Activated CD4-positive, alpha-beta T cell treated with anti-CD3 and anti-CD28 coated beads, Interleukin-2, Interleukin-4, amounts not matched to agents 100 ng/mL and 50 ng/mL, durations not matched to agents 16 hours and 8 hours (primary cell): ENCODE results near the gene FBXL7.

Experiments
- DNase-seq: peaks from one replicate; pipeline ENCODE4 v3.0.0-alpha.2; 2020; ENCODE audit warnings: low spot score

Gene FBXL7

DNA sequence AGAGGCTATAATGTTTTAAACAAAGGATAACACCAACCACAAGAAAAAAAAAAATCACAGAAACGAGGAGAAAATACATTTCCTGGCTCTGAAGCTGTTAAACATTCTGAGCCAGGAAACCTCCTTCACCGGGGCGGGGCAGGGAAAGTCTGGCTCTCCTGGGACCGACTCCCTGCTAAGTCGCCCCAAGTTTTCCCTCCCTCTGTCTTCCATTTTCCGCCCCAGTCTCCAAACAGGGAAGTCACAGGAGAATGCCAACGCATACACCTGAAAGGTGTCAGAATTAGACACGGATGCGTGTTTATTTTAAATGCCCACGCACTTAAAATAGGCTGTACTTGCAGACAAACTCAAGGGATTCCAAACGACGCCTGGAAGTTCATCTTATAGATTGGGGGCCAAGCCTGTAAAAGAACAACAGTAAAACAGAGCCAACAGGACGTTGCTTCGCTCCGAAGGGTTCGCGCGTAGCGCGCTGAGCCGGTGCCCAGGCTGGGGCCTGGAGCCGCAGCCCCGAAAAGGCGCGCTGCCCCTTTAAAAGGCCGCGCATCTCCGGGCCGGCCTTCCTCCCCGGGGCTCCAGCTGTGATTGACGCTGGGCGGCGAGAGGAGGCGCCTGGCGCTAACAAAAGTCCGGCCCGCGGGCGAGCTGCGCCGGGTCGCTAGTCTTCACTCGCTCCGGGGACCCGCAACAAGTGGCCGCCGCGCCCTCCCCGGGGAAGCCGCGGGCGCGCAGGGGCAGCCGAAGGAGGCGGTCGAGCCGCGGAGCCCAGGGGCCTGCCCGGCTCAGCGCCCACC is at the start of gene FBXL7:
Gene FBXL7 (plus strand): TSS at position 653 of the 797 bp plus-strand sequence.
- DNase-seq = peak; percentile 3

DNA sequence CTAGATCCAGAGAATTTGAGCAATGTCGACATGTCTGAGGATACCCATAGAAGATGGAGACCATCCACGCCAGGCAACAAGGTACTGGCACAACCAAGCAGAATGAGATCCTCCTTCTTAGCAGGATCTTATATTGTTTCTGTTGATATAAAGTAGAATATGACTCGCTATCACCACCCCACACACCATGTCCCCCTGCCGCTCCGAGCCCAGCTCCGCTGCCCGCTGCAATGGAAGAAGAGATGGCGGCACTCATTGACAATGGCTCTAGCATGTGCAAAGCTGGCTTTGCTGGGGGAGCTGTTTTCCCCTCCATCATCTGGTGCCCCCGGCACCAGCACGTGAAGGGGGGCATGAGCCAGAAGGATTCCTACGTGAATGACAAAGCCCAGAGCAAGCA is 49.5 kb upstream of the FBXL7 start:
- DNase-seq = no peak

DNA sequence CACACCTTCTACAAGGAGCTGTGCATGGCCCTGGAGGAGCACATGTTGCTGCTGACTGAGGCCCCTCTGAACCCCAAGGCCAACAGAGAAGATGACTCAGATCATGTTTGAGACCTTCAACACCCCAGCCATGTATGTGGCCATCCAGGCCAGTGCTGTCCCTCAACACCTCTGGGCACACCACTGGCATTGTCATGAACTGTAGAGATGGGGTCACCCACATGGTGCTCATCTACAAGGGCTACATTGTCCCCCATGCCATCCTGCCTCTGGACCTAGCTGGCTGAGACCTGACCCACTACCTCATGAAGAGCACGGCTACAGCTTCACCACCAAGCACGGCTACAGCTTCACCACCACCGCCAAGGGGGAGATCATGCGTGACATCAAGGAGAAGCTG is 49.0 kb upstream of the FBXL7 start:
- no peak for DNase-seq

DNA sequence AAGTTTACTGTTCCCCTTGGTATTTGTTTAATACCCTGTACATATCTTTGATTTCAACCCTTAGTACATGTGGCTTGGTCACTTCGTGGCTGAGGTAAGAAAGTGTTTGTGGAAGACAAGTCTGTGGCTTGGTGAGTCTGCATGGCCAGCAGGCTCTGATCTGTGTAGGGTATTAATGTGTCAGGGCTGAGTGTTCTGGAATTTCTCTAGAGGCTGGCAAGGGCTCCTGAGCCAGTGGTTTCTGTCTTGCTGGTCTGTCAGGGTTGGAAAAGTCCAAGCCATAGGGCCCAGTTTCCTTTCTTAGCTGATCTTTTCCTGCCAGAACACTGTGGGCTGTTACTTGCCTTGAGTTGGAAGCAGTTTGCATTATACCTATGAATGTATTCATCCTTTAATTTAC is 48.0 kb upstream of the FBXL7 start:
- DNase-seq = no peak

DNA sequence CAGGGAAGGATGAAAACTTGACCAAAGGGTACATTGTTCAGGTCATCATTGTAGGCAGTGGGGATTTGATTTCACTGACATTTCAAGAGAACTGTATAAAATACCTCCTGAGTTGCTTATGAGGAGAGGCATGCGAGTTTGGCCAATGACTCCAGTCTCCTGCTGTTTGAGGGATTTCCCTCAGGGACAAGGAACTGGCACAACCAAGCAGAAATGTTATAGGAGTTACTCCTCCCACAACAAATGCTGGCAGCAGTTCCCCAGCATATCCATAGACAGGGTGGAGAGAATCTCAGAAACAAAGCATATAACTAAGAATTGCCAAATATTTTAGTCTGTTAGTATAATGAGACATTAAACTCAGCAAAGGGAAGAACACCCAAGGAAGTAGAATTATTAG is 47.2 kb upstream of the FBXL7 start:
- no peak for DNase-seq

DNA sequence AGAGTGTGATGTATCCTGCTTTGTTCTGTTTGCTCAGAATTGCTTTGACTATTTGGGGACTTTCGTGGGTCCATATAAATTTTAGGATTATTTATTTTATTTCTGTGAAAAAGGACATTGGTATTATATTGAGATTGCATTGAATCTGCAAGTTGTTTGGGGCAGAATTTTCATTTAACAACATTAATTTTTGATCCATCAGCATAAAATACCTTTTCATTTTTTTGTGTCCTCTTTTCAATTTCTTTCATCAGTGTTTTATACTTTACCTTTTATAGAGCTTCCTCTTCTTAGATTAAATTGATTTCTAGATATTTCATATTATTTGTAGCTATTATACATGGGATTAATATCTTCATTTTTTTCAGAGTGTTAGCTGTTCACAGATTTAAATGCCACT is 40.8 kb upstream of the FBXL7 start:
- no peak for DNase-seq

DNA sequence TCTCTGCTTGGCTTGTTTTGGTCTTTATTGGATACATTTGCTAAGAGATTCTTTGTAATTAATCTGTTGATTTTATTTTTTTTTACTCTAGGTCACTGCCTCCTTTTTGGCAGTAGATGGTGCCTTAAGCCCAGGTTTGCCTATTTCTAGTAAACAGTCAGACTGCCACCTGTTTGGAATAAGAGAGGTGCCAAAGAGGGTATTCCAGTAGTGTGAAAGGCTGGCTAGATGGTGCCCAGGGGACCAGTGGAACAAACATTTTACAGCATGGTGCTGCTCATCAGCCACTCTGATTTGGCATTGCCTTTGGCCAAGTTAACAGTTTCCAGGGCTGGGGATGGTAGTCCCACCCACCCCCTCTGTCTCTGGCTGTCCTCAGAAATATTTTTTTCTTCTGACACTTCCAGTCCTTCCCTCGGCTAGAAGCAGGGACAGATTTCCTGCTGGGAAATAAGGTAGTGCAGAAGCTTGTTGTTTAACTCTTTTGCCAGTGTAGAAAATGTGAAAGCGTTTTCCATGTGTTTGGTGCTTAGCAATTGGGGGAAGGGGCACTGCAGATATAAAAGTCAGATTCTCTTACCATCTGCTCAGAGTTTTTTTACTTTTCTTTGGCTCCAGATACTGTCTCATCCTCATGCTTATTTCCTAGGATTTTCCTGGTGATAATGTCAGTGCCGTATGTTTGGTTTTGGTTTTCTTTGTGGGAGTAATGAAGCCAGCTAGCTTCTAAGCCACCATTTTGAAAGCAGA is 36.6 kb upstream of the FBXL7 start:
- DNase-seq = no peak

DNA sequence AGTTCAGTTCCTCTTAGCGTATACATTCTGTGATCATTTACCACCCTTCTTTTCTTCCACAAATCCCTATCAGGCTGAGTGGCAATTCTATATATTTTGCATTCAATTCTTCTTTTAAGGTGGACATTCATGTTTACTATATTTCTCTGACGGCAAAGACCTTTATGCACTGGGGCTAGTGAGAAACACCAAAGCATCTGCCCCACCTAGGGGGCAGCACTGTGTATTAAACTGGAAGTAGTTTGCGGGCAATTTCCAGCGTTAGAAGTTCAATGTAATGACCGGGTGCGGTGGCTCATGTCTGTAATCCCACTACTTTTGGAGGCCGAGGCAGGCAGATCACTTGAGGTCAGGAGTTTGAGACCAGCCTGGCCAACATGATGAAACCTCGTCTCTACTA is 27.9 kb upstream of the FBXL7 start:
- DNase-seq = no peak

DNA sequence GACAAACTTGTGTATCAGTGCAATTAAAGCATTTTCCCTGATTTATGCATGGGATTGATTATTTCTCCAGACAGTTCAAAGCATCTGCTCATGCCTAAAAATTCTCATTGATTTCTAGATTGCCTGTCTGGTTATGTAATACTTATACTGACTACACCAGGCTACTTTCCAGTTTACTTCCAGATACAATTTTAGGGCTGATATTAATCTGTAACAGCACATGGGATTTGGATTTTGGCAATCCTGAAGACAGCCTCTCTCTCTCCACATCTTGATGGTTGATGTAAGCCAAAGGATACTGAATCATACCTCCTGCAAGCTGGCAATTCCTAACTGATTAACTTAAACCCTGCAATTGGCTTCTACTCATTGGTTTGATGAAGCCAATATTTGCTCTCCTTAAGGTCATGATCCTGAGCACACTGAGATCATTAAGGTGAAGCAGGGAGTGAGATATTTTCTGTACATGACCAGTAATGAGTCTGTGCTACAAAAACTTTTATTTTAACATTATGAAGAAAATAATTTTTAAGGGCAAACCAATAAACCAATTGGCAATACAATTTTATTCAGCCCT is 25.7 kb upstream of the FBXL7 start:
- DNase-seq = no peak

DNA sequence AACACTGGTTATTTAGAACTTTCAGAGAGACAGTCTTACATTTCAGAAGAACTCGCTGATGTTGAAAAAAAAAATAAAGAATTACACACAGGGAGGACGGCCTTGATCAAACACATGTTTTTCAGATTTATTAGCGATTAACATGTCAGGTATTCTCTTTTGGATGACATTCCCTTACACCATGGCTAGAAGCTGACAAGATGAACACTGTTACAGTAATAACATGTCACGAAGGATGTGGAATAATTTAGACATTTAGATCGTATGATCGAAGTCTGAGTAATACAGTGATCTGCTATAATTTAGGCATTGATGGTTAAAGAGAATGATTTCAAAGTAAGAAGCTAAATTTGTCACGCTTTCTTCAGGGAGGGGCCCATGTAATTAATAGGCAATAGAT is 24.6 kb upstream of the FBXL7 start:
- DNase-seq = no peak

DNA sequence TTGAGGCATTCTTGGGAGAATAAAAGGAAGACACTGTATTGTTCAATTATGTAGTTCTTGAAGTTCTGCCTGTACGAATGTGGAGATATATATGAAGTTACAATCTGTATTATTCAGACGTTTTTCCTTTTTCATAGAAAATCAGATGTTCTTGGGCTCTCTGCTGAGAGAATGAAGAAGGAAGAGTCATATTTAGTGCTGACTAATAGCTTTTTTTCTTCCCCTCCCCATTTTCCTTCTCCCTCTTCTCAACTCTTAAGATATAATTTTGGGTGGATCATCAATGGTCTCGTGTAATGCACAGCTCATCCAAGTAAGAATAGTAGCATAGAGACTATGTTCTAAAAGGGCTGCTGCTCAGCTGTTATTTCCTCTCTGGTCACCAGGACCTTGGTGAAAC is 23.0 kb upstream of the FBXL7 start:
- DNase-seq = no peak

DNA sequence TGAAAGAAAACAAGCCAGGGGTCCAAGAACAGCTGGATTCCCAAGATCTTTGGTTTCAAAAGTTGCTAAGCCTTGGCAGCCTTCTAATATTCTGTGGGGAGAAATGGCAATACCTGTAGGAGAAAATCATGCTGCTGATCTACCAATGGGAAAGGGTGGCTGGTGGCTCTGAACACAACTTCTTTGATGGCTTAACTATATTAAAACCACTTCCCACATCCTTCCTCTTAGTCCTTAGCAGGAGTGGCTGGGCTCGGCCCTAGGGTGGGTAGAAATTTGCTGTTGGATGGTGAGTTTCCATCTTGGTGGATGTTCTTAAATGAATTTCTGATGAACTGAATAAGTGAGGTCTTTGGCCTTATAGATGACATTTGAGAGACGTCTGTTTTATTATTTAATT is 19.5 kb upstream of the FBXL7 start:
- DNase-seq = no peak

DNA sequence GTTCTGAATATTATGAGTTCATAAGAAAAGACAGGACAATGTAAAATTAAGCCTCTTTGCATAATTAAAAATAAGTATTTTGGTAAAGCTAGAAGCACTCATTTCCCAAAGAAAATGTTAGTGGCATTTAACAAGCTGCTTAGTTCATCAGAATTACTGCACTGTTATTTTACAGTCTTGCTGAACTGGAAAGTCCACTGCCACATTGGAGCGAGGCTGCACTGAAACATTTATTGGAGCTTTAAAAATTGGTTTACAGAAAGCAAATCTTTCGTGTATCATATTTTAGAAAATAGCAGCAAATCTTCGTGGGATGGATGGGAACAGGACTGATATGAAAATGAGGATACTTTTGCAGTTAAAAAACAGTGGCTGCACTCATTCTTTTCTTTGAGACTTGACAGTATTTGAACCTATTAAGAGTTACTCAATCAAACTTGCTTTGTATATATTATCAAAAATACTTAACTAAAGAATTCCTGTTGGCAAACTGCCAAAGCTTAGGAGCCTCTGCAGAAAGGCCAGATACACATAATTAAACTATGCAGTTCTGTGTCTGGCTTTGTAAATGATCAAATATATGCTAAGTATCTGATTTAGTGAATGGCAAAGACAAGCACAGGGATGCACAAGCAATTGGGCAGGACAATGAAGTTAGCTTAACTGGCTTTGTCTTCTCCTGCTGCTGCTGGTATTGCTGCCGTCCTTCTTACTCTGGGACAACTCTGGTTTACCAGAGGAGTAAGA is 16.5 kb upstream of the FBXL7 start:
- DNase-seq = no peak

DNA sequence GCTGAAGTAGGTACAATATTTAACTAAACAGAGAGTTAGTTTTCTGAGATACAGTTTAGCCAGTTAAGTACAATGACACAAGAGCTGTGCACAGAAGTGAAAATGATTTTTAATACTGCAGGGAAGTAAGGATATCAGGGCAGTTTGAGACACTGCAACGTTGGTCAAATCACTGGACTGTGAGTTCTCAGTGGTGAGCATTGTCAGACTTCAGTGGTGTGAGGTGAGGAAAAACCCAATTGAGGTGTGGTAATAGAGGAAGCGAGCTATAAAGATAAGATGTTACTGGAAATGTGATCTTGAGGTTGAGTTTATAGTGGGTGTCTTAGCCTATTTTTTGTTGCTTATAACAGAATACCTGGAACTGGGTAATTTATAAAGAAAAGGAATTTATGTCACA is 12.8 kb upstream of the FBXL7 start:
- no peak for DNase-seq

DNA sequence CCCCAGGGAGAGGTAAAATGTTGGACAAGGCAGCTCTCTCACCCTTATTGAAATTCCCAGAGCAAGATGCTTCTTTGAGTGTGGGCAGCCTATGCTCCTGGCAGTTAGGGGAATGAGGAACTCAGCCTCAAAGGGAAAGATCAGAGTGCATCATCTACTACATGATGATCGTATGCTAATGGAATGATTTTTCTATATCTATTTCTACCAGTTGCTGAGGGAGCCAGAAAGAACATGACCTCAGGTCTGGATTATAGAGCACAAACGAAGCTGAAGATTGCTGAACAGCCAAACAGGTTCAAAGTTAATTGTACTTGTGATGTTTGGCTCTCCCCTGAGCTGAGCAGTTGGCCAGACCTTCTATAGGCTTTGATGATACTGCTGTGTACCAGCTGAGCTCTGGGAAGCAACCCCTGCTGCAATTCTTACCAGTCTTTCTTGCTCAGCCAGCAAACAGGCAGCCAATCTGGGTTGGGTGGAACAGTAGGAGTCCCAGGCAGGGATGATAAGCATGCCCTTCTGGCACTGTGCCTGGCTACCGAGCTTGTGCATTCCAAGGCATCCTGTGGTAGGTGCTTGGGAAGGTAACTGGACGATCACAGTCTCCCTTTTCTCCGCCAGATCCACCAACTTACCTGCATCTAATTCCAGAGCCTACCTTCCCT is 10.3 kb upstream of the FBXL7 start:
- no peak for DNase-seq

DNA sequence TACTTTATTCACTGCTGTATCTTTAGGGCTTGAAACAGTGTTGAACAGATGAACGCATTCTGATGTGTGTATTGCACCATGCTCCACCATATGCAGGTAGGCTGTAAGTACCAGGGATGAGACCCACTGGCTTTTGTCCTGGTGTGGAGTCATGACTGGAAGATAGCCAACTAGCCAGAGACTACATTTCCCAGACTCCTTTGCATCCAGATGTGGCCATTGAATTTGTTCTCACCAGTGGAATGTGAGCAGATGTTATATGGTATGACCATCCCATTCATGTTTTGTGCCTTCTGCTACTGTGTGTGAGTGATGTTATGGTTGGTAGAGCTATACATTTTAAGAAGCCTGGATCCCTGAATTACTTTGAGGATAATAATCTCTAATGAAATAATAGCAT is 7.4 kb upstream of the FBXL7 start:
- no peak for DNase-seq

DNA sequence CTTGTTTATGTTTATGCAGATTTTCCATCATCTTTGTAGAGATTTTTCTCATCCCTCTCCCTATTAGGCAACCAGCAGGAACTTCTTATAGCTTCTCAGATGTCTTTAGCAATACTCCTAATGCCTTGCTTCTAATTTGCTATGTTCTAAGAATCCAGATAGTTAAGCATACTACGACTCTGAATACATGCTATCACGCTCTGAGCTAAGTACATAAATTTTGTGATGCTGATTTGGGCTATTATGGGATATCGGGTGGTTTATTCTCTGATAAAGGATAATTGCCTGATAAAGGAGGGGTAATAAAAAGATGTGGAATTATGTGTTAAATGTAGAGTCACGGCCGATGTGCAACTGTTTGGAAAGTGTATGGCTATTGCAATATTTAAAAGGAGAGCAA is 6.5 kb upstream of the FBXL7 start:
- no peak for DNase-seq

DNA sequence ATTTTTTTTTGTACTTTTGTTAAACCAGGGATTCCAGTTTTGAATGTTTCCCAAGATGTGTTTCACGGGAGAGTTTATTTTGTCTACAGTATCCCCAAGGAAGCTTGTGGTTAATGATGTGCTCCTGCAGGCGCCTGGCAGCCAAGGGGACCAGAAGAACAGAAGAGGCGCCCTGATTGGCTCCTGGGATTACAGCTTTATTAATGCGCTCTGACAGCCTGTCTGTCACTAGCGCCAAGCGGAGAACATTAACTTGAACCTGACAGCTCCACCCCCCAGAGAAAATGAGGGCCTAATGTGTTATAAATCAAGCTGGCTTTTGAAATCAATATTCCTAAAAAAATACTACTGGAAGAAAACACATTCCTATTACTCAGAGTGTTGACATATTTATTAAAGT is 5.0 kb upstream of the FBXL7 start:
- DNase-seq = no peak

DNA sequence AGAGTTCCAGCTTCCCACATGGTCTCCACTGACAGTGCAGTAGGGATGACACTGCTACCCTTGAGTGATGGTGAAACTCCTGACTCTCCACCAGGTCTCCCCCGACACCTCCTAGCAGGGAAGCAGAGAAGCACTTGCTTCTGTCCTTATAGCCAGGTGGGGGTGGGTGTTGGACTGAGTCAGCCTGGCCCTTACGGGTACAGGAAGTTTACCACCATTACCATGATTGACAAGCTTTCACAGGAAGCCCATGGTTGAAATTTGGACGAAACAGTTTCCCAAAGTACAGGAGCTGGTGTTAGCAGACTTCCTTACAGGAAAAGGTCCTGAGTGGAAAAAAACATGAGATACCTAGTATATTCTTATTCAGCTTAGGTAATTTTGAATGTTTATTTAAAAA is 3.1 kb upstream of the FBXL7 start:
- DNase-seq = no peak

DNA sequence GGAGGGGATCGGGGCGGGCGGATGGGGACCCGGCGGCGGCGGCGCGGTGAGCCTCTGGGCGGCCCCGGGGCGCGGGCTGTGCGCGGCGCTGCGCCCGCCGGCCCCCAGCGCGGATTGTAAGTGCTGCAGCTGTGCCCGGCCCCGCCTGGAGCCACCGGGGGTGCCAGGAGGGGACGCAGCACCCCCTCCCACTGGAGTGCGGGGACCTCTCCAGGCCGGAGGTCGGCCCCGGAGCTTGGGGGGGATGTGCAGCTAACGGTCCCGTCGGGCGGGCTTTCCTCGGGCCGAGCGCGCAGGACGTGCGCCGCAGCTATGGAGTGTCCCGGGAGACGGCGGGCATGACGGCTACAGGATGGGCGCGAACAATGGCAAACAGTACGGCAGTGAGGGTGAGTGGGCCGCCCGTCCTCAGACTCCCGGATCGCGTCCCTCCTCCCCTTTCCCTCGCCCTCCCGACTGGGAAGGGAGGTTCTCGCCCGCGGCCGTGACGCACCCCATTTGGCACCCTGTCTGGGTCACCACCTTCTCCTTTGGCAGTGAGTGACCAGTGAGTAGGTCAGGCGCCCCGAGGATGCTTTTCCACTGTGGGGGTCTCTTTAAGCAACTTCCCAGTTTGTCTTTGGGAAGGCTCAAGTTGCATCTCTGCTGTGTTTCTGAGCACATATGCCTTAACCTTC is 483 bp downstream of the FBXL7 start:
- no peak for DNase-seq

DNA sequence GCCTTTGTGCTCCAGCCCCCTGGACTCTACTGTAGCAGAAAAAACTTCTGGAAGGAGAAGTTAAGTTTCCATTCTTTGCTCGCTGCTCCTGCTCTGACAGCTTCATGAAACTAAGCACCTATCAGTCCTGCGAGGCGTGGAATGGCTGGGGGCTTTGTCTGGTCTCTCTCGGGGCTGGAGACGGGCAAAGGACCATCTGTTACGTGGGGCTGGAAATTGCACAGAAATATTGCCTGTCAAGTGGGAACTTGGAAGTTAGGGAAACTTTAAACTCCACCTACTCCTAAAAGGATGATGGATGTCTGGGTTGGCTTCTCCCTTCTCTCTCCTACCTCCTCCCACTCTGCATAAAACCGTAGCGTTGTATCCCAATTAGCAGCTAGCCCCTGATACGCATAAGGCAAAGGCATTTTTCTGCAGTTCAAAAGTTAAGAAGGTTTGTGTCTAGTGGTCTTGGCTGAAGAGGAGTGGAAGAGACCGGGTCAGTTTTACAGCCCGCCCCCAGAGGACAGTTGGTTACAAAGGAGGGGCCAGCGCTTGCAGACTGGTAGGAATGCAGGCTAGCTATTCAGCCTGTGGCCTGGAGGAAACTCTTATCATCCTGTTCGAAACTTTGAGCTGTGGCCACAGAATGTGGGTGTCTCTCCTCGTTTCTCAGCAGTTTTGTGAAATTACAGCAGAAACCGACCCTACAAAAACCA is 1.3 kb downstream of the FBXL7 start:
- DNase-seq = no peak
